ENCODE measurements around the gene SPATS2L. TPM values are rescaled to one million over a fixed set of nuclear protein-coding genes. Genes with fewer than 3 reads are reported as not detected.

The SPATS2L gene
- total and polyA plus RNA-seq, 2 donors (not counting 1 experiment from before 2014, with no cell fraction given): 0.27 to 0.44 TPM

DNA sequence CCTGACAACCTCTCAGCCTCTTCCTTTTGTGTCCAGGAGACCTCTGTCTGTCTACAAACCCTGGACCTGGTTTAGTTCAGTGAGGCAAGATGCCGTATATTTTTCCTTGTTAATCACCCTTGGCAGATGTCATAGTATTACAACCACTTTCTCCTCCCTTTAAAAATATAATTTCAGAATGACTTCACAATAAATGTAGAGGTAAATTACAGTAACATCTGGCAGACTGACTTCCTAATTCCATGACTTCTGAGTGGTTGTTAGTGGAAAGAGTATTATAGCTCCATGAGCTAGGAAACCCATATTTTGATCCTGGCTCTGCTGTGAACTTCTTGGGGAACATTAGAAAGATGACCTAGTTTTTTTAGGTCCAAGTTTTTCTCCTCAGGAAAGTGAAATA, 39.5 kb downstream of the SPATS2L start:
- peaks cover 23% of the 10 kb centered on the region for H3K27me3 Mint-ChIP-seq
- H2AFZ ChIP-seq (ENCODE audit: insufficient read depth, low read depth, low read length, poor library complexity, severe bottlenecking): no peak overlapping the region
- H3K4me3 Mint-ChIP-seq: no peak overlapping the region
- CTCF ChIA-PET: no interaction called here
- H3K4me1 ChIP-seq (ENCODE audit: control insufficient read depth in 2 of 2, insufficient read depth in 2 of 2, low read length in 2 of 2): no peaks in the 10 kb centered on the region
- H4K20me1 ChIP-seq (ENCODE audit: control insufficient read depth, insufficient read depth, low read length, poor library complexity, severe bottlenecking): no peaks in the 10 kb centered on the region
- no peaks in the 10 kb centered on the region for H3K9me3 Mint-ChIP-seq (ENCODE audit: insufficient read depth)
- no CpG with 5 or more reads among the region's 1 CpG for WGBS (ENCODE audit: insufficient coverage)
- H3K4me2 ChIP-seq (replicated peaks; ENCODE audit: low read depth, low read length, poor library complexity, severe bottlenecking): no peak overlapping the region
- H3K4me1 Mint-ChIP-seq: no peaks in the 10 kb centered on the region
- H3K9ac ChIP-seq (ENCODE audit: low read length): no peak overlapping the region
- H3K4me3 ChIP-seq (ENCODE audit: control extremely low read depth in 1 of 5, extremely low read depth in 1 of 5, insufficient read depth in 1 of 5, low read depth in 2 of 5, low read length in 4 of 5): no peak overlapping the region
- no peak for TF ChIP-seq EZH2 (IDR thresholded peaks at IDR 0.05; ENCODE audit: borderline replicate concordance, insufficient read depth, low read depth, low read length, poor library complexity, severe bottlenecking)
- TF ChIP-seq, protein P1, sequence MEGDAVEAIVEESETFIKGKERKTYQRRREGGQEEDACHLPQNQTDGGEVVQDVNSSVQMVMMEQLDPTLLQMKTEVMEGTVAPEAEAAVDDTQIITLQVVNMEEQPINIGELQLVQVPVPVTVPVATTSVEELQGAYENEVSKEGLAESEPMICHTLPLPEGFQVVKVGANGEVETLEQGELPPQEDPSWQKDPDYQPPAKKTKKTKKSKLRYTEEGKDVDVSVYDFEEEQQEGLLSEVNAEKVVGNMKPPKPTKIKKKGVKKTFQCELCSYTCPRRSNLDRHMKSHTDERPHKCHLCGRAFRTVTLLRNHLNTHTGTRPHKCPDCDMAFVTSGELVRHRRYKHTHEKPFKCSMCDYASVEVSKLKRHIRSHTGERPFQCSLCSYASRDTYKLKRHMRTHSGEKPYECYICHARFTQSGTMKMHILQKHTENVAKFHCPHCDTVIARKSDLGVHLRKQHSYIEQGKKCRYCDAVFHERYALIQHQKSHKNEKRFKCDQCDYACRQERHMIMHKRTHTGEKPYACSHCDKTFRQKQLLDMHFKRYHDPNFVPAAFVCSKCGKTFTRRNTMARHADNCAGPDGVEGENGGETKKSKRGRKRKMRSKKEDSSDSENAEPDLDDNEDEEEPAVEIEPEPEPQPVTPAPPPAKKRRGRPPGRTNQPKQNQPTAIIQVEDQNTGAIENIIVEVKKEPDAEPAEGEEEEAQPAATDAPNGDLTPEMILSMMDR (IDR thresholded peaks at IDR 0.05): no peak
- H3K27ac Mint-ChIP-seq: no peak overlapping the region
- H3K27ac ChIP-seq (ENCODE audit: low read length in 2 of 2): no peak overlapping the region
- no peaks in the 10 kb centered on the region for H3K27me3 ChIP-seq (replicated peaks in 1 of 4; ENCODE audit: control extremely low read depth in 1 of 4, control insufficient read depth in 3 of 4, insufficient read depth in 4 of 4, low read length in 3 of 4)
- DNase-seq: no peak
- no peaks in the 10 kb centered on the region for H3K9me3 ChIP-seq (ENCODE audit: control extremely low read depth in 1 of 3, control insufficient read depth in 2 of 3, insufficient read depth in 1 of 3, low read length in 2 of 3)
- H3K79me2 ChIP-seq (ENCODE audit: control insufficient read depth, insufficient read depth, low read length): no peaks in the 10 kb centered on the region
- POLR2A ChIA-PET: no interaction called here
- H3K36me3 ChIP-seq (replicated peaks in 1 of 2; ENCODE audit: control extremely low read depth in 1 of 2, control insufficient read depth in 1 of 2, extremely low read depth in 1 of 2, insufficient read depth in 2 of 2, low read length in 1 of 2): no peaks in the 10 kb centered on the region
- intact Hi-C loops (cut with micrococcal nuclease): no loop called here
- no peak for ATAC-seq (ENCODE audit: low read depth)

DNA sequence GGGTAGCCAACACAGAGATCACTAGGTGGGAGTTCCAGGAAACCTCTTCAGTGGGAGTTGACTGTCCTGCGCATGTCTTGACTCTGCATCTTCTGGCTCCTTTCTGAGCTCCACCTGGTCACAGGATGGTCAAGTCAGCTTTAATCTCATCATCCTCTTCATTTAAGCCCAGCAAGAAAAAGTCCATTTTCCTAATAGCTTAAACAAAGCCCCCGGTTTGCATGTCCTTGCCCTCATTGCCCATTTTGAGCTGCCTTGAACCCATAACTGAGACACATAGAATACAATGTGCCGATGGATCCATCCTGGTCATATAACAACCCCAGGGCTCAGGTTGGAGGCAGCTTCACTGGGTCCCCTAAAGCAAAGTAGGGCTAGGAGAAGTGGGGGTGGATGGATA, 40.8 kb downstream of the SPATS2L start:
- DNase-seq: no peak
- 94% methylated on average over 2 of the region's 3 CpGs for WGBS (ENCODE audit: insufficient coverage)
- TF ChIP-seq, protein P1 (IDR thresholded peaks at IDR 0.05): no peak
- no peak for TF ChIP-seq EZH2 (IDR thresholded peaks at IDR 0.05; ENCODE audit: borderline replicate concordance, insufficient read depth, low read depth, low read length, poor library complexity, severe bottlenecking)
- H3K4me3 Mint-ChIP-seq: no peak overlapping the region
- H3K9me3 Mint-ChIP-seq (ENCODE audit: insufficient read depth): no peaks in the 10 kb centered on the region
- Histone ChIP-seq H3K79me2 (ENCODE audit: control insufficient read depth, insufficient read depth, low read length) (no peaks in the 10 kb centered on the region), H3K4me3 (ENCODE audit: control extremely low read depth in 1 of 5, extremely low read depth in 1 of 5, insufficient read depth in 1 of 5, low read depth in 2 of 5, low read length in 4 of 5) (no peak overlapping the region), H4K20me1 (ENCODE audit: control insufficient read depth, insufficient read depth, low read length, poor library complexity, severe bottlenecking) (no peaks in the 10 kb centered on the region), H2AFZ (ENCODE audit: insufficient read depth, low read depth, low read length, poor library complexity, severe bottlenecking) (no peak overlapping the region), H3K27me3 (replicated peaks in 1 of 4; ENCODE audit: control extremely low read depth in 1 of 4, control insufficient read depth in 3 of 4, insufficient read depth in 4 of 4, low read length in 3 of 4) (no peaks in the 10 kb centered on the region), H3K27ac (ENCODE audit: low read length in 2 of 2) (no peak overlapping the region), H3K9ac (ENCODE audit: low read length) (no peak overlapping the region), H3K4me1 (ENCODE audit: control insufficient read depth in 2 of 2, insufficient read depth in 2 of 2, low read length in 2 of 2) (no peaks in the 10 kb centered on the region), H3K4me2 (replicated peaks; ENCODE audit: low read depth, low read length, poor library complexity, severe bottlenecking) (no peak overlapping the region), H3K9me3 (ENCODE audit: control extremely low read depth in 1 of 3, control insufficient read depth in 2 of 3, insufficient read depth in 1 of 3, low read length in 2 of 3) (no peaks in the 10 kb centered on the region), H3K36me3 (replicated peaks in 1 of 2; ENCODE audit: control extremely low read depth in 1 of 2, control insufficient read depth in 1 of 2, extremely low read depth in 1 of 2, insufficient read depth in 2 of 2, low read length in 1 of 2) (no peaks in the 10 kb centered on the region)
- peaks cover 23% of the 10 kb centered on the region for H3K27me3 Mint-ChIP-seq
- CTCF ChIA-PET: interaction anchor here (0.8 kb wide), 1 partner anchor 133 kb away, joined by 3 read pairs; no protein-coding TSS in a partner anchor
- no peaks in the 10 kb centered on the region for H3K4me1 Mint-ChIP-seq
- ATAC-seq (ENCODE audit: low read depth): no peak
- intact Hi-C loops (cut with micrococcal nuclease): no loop called here
- POLR2A ChIA-PET: no interaction called here
- H3K27ac Mint-ChIP-seq: no peak overlapping the region
